Central memory CD8-positive, alpha-beta T cell (primary cell): ENCODE measurements around the gene DAPK1.

Source experiments
- ATAC-seq: fragments of 150-1000 bp; cut with Tn5 transposase; replicated peaks from 2 replicates; pipeline ENCODE4 v1.10.0; 2022; ENCODE audit warnings: mild to moderate bottlenecking, moderate FRiP score, moderate number of reproducible peaks; ENCODE audit not compliant: poor library complexity, severe bottlenecking; ENCODE audit errors: extremely low read depth
- DNase-seq, 2 donors: peaks; one replicate each; pipeline ENCODE4 v3.0.0; 2021; ENCODE audit warnings: low spot score in 2 of 2
- H3K27ac Mint-ChIP-seq: one replicate; pipeline ENCODE4 v1.8.0; 2022; ENCODE audit warnings: low read depth, mild to moderate bottlenecking, moderate library complexity, mixed read lengths
- H3K27me3 Mint-ChIP-seq: one replicate; pipeline ENCODE4 v1.8.0; 2022; ENCODE audit warnings: mixed read lengths
- H3K36me3 Mint-ChIP-seq: one replicate; pipeline ENCODE4 v1.8.0; 2022; ENCODE audit warnings: mild to moderate bottlenecking, moderate library complexity, mixed read lengths; ENCODE audit not compliant: insufficient read depth
- H3K4me1 Mint-ChIP-seq: one replicate; pipeline ENCODE4 v1.8.0; 2022; ENCODE audit warnings: mixed read lengths
- H3K4me3 Mint-ChIP-seq: one replicate; pipeline ENCODE4 v1.8.0; 2022; ENCODE audit warnings: mild to moderate bottlenecking, moderate library complexity, mixed read lengths
- H3K9me3 Mint-ChIP-seq: one replicate; pipeline ENCODE4 v1.8.0; 2022; ENCODE audit warnings: mixed read lengths

The DAPK1 gene

DNA sequence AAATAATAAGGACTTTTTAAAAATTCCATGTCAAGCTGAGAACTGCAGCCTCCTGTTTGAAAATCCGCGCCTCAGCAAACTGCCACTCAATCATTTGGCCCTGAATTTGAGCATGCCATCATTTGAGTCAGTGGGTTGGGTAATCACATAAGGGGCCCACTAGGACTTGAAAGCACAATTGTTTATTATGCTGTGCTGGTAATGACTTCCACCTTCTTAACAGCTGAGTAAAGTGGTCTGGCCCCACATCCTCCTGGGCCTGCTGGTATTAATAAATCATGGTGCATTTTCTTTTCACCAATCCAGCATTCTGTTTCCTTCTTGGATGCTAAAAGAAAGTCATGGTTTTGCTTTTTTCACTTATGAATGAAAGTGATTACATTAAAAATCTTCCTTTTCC lies 125.3 kb downstream of the DAPK1 start:
- DNase-seq (no peak), ATAC-seq (no peak)
- peaks cover 3% of the 10 kb centered on the region for H3K36me3 Mint-ChIP-seq
- H3K27ac Mint-ChIP-seq: no peak overlapping the region
- H3K4me1 Mint-ChIP-seq: no peaks in the 10 kb centered on the region
- H3K9me3 Mint-ChIP-seq: peaks cover 1% of the 10 kb centered on the region
- H3K27me3 Mint-ChIP-seq: peaks cover 31% of the 10 kb centered on the region
- H3K4me3 Mint-ChIP-seq: no peak overlapping the region

GRCh38 chr9:87628346-87628745 lies 130.7 kb downstream of the DAPK1 start:
- no peak for DNase-seq

GRCh38 chr9:87629104-87629503 lies 131.4 kb downstream of the DAPK1 start:
- no peak overlapping the region for H3K4me3 Mint-ChIP-seq
- ATAC-seq: no peak
- no peak overlapping the region for H3K27ac Mint-ChIP-seq
- H3K36me3 Mint-ChIP-seq: peaks cover 1% of the 10 kb centered on the region
- no peaks in the 10 kb centered on the region for H3K9me3 Mint-ChIP-seq
- no peak for DNase-seq
- H3K4me1 Mint-ChIP-seq: no peaks in the 10 kb centered on the region
- H3K27me3 Mint-ChIP-seq: peaks cover 8% of the 10 kb centered on the region

More at GRCh38 chr9:87628346-87628745, 130.7 kb downstream of the DAPK1 start:
- Mint-ChIP-seq H3K27me3 (peaks cover 8% of the 10 kb centered on the region), H3K9me3 (no peaks in the 10 kb centered on the region), H3K4me3 (no peak overlapping the region), H3K27ac (no peak overlapping the region), H3K36me3 (peaks cover 1% of the 10 kb centered on the region), H3K4me1 (no peaks in the 10 kb centered on the region)
- no peak for ATAC-seq

DNA sequence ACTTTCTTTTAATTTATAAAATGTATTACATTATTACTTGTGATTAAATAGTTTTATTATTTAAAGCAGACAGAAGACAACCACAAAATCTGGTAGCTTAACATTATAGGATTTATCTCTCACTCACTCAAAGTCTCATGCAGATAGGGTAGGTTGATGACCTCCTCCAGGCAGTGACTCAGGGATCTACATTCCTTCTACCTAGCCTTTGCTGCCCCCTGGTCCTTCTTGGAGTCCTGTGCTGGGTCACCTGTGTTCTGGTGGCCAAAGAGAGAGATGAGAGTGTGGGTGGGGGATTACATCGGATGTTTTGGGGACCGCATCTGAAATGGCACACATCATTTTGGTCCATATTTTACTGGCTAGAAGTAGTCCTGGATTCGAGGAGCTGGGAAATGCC lies 132.6 kb downstream of the DAPK1 start:
- ATAC-seq: no peak
- Mint-ChIP-seq H3K4me1 (no peaks in the 10 kb centered on the region), H3K36me3 (peaks cover 1% of the 10 kb centered on the region), H3K27ac (no peak overlapping the region), H3K9me3 (no peaks in the 10 kb centered on the region), H3K27me3 (no peaks in the 10 kb centered on the region), H3K4me3 (no peak overlapping the region)
- DNase-seq: no peak

- no peaks in the 10 kb centered on the region for H3K9me3 Mint-ChIP-seq
- DNase-seq (no peak), ATAC-seq (no peak)
- no peaks in the 10 kb centered on the region for H3K4me1 Mint-ChIP-seq
- H3K4me3 Mint-ChIP-seq: no peak overlapping the region
- no peaks in the 10 kb centered on the region for H3K36me3 Mint-ChIP-seq
- H3K27ac Mint-ChIP-seq: no peak overlapping the region
- H3K27me3 Mint-ChIP-seq: no peaks in the 10 kb centered on the region
Measured at GRCh38 chr9:87630846-87631245, 133.2 kb downstream of the DAPK1 start.

GRCh38 chr9:87635656-87636501 lies 138.2 kb downstream of the DAPK1 start:
- H3K36me3 Mint-ChIP-seq: peaks cover 3% of the 10 kb centered on the region
- no peak overlapping the region for H3K27ac Mint-ChIP-seq
- no peaks in the 10 kb centered on the region for H3K4me1 Mint-ChIP-seq
- H3K27me3 Mint-ChIP-seq: peaks cover 10% of the 10 kb centered on the region
- H3K4me3 Mint-ChIP-seq: no peak overlapping the region
- DNase-seq (no peak), ATAC-seq (no peak)
- no peaks in the 10 kb centered on the region for H3K9me3 Mint-ChIP-seq

GRCh38 chr9:87638292-87638691 lies 140.6 kb downstream of the DAPK1 start:
- H3K36me3 Mint-ChIP-seq: peaks cover 3% of the 10 kb centered on the region
- peaks cover 12% of the 10 kb centered on the region for H3K27me3 Mint-ChIP-seq

GRCh38 chr9:87639949-87640348 lies 142.3 kb downstream of the DAPK1 start:
- Mint-ChIP-seq H3K4me1 (no peaks in the 10 kb centered on the region), H3K36me3 (peaks cover 3% of the 10 kb centered on the region), H3K9me3 (no peaks in the 10 kb centered on the region), H3K27ac (no peak overlapping the region), H3K4me3 (no peak overlapping the region), H3K27me3 (peaks cover 21% of the 10 kb centered on the region)
- DNase-seq: no peak
- no peak for ATAC-seq

More at GRCh38 chr9:87638292-87638691, 140.6 kb downstream of the DAPK1 start:
- ATAC-seq (no peak), DNase-seq (no peak)
- no peaks in the 10 kb centered on the region for H3K4me1 Mint-ChIP-seq
- no peak overlapping the region for H3K4me3 Mint-ChIP-seq
- H3K9me3 Mint-ChIP-seq: no peaks in the 10 kb centered on the region
- H3K27ac Mint-ChIP-seq: no peak overlapping the region

GRCh38 chr9:87640385-87640795 lies 142.7 kb downstream of the DAPK1 start:
- H3K36me3 Mint-ChIP-seq: peaks cover 3% of the 10 kb centered on the region
- H3K4me1 Mint-ChIP-seq: no peaks in the 10 kb centered on the region
- H3K27ac Mint-ChIP-seq: no peak overlapping the region
- peaks cover 21% of the 10 kb centered on the region for H3K27me3 Mint-ChIP-seq
- ATAC-seq (no peak), DNase-seq (no peak)
- no peaks in the 10 kb centered on the region for H3K9me3 Mint-ChIP-seq
- H3K4me3 Mint-ChIP-seq: no peak overlapping the region

GRCh38 chr9:87641067-87641466 lies 143.4 kb downstream of the DAPK1 start:
- H3K4me3 Mint-ChIP-seq: no peak overlapping the region
- ATAC-seq: no peak
- H3K36me3 Mint-ChIP-seq: peaks cover 3% of the 10 kb centered on the region

GRCh38 chr9:87642330-87643106 lies 144.9 kb downstream of the DAPK1 start:
- Mint-ChIP-seq H3K4me1 (no peaks in the 10 kb centered on the region), H3K9me3 (no peaks in the 10 kb centered on the region), H3K36me3 (peaks cover 3% of the 10 kb centered on the region), H3K27me3 (peaks cover 29% of the 10 kb centered on the region), H3K4me3 (no peak overlapping the region), H3K27ac (no peak overlapping the region)
- DNase-seq: no peak
- no peak for ATAC-seq

More at GRCh38 chr9:87641067-87641466, 143.4 kb downstream of the DAPK1 start:
- H3K27ac Mint-ChIP-seq: no peak overlapping the region
- DNase-seq: no peak
- H3K27me3 Mint-ChIP-seq: peaks cover 21% of the 10 kb centered on the region
- H3K9me3 Mint-ChIP-seq: no peaks in the 10 kb centered on the region
- H3K4me1 Mint-ChIP-seq: no peaks in the 10 kb centered on the region

DNA sequence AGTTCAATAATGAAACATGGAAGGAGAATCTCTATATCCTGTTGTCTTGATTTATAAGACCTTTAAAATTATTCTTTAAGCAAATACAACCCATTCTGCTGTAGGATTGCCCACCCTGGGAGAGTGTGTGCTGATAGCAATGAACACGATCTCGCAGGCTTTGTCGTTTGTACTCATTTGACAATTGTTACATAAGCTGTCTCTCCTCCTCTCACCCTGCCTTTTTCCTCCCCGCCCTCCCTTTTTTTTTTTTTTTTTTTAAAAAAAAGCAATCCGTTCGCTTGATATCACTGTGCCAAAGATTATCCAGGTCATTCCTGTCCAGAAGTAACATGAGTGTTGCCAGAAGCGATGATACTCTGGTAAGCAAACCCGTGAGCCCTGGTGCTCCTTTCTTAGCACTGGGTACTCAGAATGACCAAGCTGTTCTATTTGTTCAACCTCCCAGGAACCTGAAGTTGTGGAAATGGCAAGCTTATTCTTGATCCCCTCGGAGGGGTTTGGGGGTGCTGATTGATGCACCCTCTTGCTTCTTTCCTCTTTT lies 145.5 kb downstream of the DAPK1 start:
- ATAC-seq (no peak), DNase-seq (no peak)
- no peak overlapping the region for H3K27ac Mint-ChIP-seq
- no peaks in the 10 kb centered on the region for H3K4me1 Mint-ChIP-seq
- peaks cover 30% of the 10 kb centered on the region for H3K27me3 Mint-ChIP-seq
- H3K9me3 Mint-ChIP-seq: no peaks in the 10 kb centered on the region
- no peak overlapping the region for H3K4me3 Mint-ChIP-seq
- H3K36me3 Mint-ChIP-seq: peaks cover 3% of the 10 kb centered on the region
